ENCODE results near the gene EFCAB14.
"Not testable (repeated sequence)": the region's sequence is repeated elsewhere in the genome, so short reads cannot be mapped to it uniquely, and the experiment has no call there.

The EFCAB14 gene

DNA sequence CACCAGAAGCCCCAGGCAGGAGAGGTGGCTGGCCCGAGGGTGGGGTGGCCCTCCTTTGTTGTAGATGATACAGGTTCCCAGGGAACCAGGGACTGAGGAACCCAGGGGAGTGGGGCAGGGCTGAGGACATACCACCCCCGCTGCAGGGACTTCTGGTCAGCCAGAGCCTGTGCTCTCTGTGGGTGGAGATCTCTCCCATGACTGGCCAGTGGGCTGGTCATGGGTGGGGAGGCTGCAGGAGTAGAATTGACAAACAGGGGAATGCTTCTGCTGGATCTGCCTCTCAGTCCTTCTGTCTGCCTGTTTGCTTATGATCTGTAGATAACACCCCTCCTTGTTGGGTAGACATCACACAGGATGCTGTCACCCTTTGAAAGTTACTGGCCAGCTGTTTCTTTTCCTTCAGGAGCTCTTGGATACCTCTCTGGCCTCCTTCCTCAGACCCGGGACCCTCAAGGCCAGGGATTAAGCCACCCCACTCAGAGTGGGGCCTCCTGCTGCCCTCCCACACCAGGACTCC, 2.8 kb upstream of the EFCAB14 start:
- no peak for DNase-seq

DNA sequence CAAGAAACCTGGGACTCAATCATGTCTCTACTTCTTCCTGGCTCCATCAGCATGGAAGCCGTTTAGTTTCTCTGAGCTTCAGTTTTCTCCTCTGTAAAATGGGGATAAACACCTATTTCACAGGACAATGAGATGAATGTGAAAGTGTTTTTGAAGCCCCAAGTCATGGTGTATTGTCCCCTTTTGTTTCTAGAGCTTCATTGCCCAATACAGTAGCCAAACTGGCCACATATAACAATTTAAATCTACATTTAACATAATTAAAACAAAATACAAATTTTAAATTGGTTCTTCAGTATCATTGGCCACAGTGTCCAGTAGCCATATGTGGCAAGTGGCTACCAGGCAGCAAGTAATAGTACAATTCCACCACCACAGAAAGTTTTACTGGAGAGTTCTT, 2.3 kb upstream of the EFCAB14 start:
- DNase-seq: no peak

DNA sequence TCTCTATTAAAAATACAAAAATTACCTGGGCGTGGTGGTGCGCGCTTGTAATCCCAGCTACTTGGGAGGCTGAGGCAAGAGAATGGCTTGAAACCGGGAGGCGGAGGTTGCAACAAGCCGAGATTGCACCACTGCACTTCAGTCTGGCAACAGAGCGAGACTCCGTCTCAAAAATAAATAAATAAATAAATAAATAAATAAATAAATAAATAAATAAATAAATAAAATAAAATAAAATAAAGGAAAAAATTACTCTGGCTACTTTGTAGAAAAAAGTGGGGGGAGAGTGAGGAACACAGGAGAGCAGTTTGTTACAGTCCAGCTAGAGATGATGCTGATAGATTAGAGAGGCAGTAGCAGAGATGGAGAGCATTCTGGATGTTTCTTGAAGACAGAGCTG, 1.4 kb upstream of the EFCAB14 start:
- DNase-seq: not testable (repeated sequence)

DNA sequence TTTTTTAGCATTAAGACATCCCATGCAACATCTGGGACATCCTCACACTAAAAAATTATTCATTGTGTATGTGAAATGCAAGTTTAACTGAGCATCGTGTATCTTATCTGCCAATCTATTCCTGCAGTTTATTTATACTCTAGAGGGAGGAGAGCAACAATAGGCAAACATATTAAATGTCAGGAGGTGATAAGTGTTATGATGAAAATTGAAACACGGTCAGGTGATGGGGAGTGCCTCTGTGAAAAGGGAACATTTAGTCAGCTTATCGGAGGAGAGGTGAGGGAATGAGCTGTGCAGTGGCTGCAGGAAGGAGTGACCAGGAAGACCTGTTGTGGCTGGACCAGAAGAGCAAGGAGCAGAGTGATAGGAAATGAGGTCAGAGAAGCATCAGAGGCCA, 775 bp upstream of the EFCAB14 start:
- DNase-seq: no peak

DNA sequence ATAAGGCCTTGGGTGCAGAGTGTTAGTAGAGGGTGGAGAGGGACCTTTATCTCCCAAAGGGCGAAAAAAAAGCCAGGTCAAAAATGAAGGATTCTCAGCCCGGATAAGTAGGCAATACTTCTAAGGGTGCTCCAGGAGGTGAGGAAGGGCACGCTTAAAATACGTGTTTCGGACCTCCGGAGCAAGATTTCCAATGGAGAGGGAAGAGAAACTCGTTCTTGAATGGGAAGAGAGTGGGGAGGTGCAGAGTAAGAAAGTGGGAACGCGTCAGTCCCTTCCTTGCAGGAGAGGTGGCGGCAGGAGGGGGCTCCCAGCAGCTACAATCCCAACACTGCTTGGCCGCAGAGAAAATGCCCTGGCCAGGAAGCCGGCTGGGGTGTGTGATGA, 581 bp downstream of the EFCAB14 start:
- DNase-seq: no peak

DNA sequence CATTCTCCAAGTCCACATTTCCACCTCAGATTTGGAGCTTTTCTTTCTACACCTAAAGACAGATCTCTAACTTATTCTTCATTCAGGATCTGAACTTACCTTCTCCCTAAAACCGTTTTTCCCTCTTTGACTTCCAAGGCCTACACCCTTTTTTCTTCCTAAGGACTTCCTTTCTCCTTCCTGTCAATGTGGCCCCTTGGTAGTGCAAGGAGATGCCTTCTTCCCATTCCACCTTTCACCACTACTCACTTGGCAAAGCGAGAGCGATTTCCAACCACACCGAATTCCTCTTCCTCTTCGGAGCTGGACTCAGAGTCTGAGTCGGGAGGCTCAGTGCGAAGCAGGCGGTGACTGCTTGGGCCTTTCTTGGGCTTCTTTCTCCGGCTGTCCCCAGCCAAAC, 1.3 kb downstream of the EFCAB14 start:
- no peak for DNase-seq

DNA sequence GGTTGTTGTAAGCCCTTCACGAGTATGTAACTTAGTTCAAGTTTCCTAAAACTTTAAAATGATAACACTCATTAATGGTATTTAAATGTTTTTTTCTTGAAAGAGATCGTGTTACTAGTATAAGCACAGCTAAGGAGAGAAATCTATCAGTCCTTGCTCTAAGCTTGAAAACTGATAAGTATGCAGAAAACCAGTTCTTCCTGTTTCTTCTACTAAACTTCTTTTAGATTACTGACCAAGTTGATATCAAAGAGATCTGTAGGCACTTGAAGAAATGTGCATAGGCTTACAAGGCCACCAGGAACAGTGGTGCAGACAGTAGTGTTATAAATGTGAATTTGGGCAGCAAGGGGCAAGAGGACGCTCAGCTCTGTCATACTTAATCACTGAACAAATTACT, 3.9 kb downstream of the EFCAB14 start:
- no peak for DNase-seq

DNA sequence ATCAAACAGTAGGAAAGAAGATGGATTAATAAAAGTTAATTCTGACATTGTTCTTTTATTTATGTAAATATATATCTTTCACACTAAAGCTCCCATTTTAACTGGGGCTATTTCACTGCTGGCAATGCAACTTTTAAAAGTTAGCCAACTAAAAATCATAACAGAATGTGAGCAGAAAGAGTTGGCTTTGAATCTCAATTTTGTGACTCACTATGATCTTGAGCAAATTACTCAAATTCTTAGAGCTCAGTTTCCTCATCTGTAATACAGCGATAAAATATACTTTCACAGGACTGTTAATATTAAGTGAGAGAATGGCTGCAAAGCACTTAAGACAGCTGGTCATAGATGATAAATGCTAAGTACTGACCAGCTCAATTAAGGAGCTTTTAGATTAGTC, 10.8 kb downstream of the EFCAB14 start:
- no peak for DNase-seq

DNA sequence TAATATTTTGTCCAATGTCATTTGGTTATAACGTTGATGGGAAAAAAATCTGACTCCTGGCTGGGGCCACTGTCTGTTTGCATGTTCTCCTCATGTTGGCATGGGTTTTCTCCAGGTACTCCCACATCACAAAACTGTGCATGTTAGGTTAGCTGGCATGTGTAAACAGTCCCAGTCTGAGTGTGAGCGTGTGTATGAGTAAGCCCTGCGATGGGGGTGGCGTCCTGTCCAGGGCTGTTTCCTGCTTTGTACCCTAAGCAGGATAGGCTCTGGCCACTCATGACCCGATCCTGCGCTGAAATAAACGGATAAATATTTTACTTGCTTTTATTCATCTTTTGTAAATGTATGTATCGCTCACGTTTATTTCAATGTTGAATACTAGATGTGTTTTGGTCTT, 13.5 kb downstream of the EFCAB14 start:
- no peak for DNase-seq

DNA sequence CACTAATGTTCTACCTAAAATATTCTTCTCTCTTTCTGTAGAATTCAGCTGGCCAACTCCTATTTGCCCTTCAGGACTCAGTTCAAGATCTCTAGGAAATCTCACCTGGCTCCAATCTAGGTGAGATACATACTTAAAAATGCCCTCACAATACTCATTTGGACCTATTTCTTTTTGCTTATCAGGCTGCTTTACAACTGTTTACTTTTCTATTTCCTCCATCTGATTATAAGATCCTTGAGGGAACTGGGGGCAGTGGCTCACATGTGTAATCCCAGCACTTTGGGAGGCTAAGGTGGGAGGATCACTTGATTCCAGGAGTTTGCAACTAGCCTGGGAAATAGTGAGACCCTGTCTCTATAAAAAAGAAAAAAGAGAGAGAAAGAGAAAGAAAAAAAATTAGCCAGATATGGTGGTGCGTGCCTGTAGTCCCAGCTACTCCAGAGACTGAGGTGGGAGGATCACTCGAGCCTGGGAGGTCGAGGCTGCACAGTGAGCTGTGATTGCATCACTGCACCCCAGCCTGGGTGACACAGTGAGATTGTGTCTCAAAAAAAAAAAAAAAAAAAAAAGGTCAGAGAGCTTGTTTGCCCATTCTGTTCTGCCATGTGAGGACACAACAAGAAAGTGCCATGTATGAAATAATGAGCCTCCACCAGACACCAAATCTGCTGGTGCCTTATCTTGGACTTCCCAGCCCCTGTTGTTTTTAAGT, 14.8 kb downstream of the EFCAB14 start:
- DNase-seq: no peak

DNA sequence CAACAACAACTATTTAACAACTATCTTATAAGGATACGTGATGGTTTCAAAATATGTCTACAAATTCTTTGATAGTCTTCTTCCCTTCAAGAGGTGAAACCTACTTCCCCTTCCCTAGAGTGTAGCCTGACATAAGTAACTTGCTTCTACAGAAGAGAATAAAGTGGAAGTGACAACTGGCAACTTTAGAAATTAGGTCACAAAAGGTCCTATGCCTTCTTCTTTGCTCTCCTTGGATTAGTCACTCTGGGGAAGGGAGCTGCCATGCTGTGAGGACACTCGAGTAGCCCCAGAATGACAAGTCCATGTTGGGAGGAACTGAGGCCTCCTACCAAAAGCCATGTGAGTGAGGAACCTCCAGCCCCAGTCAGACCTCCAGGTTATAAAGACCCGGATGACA, 19.2 kb downstream of the EFCAB14 start:
- DNase-seq: no peak

DNA sequence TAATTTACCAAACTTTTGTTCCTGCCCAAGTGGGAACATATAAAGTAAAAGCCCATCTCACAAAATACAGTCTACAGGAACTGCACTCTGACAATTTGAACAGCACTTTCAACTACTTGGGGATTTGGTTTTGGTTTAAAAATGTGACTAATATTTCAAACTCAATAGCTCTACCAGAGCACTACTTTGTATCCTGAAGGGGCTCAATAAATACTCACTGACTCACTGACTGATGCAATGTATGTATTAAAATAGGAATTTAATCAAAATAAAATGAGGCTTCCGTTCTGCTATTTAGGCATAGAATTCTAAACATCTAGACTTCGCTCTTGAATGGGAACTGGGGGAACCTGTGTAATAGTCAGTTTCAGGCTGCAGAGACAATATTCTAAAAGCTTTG, 21.9 kb downstream of the EFCAB14 start:
- DNase-seq: no peak

DNA sequence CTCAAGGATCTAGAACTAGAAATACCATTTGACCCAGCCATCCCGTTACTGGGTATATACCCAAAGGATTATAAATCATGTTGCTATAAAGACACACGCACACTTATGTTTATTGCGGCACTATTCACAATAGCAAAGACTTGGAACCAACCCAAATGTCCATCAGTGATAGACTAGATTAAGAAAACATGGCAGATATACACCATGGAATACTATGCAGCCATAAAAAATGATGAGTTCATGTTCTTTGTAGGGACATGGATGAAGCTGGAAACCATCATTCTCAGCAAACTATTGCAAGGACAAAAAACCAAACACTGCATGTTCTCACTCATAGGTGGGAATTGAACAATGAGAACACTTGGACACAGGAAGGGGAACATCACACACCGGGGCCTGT, 24.2 kb downstream of the EFCAB14 start:
- DNase-seq: not testable (repeated sequence)

DNA sequence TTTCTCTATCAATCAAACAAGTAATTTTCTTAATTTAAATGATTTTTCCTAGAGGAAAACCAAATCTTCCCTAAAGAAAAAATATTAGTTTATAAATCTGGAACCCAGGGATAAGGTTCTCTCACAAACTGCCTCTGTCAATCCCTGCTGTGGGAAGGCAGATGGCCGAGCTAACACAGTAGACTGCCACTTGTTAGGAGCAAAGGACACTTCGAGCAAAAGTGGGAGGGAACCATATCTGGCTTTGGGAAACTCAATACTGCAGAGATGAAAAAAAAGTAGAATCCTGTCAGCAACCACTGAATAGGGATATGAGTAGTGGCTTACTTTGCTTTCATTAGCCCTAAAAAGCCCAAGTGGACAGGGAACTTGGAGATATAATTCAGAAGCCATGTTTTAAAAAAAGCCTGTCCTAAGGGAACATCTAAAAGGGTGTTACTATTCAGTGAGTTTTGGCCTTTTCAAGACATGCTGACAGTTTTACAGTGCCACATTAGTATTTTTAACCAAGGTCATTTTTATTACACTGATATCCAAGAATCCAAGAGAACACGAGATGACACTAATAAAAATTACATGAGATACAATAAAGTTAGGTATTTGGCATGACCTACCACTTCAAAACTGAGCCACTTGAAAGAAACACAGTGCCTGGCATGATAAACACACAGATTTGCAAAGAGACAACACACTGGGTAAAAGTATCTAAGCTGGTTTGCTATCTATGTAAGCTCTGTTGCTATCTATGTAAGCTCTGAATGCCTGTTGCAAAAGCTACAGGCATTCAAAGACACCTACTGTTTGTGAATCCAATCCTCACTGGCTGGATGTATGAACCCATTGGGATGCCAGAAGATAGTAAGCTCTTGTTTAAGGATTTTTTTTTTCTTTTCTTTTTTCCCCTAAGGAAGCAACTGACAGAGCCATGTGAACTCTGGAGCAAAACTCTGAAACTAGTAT, 25.8 kb downstream of the EFCAB14 start:
- DNase-seq: no peak

DNA sequence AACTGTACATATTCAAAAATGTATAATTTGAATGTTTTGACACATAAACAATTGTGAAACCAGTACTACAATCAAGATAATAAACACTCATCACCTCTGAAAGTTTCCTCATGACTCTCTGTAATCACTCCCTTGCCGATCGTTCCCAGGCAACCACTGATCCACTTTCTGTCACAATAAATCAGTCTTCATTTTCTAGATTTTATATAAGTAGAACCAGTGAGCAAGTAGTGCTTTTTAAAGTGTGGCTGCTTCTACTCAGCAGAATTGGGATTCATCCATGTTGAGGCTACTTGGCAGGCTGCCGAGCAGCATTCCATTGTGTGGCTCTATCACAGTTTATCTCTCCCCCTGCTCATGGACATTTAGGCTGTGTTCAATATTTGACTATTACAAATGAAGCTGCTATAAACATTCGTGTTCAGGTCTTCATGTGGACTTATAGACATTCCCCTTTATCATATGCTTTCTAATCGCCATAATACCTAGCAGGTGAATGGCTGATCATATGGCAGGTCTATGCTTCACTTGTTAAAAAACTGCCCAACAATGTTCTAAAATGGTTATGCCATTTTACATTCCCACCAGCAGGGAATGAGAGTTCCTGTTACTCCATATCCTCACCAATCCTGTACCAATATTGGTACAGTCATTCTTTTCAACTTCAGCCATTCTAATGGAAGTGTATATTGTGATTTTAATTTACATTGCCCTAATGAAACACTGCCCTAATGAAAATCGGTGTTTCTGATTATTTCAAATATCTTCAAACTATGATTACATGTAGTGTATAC, 26.7 kb downstream of the EFCAB14 start:
- no peak for DNase-seq

DNA sequence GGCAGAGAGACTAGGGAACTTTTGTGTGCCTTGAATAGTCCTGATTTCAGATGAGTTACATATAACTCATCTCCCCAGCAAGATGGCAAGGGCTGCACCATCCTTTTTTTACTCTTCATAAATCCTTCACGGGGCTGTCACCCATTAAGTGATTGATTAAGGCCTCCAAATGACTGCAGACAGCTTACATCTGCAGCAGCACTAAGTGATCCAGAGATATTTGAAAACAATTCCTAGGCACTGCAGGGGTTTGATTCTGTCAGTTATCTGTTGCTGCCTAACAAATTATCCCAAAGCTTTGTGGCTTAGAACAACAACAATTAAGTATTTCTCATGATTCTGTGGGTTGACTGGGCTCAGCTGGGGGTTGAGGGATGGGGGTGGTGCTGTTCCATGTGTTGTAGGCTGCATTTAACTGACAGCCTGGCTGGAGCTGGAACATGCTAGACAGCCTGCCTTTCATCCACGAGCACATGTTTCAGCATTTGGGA, 27.9 kb downstream of the EFCAB14 start:
- no peak for DNase-seq

DNA sequence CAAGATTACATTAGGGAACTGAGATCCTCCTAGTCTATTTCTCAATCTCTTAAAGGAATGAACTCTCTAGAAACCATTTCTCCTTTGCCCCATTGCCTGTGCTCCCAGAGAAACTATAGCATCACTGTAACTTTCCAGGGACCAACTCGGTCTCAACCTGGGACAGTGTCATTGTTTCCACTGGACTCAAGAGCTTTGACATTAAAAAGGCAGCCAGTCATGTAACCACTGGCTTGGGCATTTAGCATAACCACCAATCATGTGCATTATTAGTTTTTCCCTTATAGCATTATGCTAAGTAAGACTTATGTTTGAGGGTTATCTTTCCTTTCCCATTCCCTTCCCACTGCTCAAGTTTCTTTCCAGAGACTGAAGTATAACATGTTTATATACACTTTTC, 29.0 kb downstream of the EFCAB14 start:
- DNase-seq: no peak

DNA sequence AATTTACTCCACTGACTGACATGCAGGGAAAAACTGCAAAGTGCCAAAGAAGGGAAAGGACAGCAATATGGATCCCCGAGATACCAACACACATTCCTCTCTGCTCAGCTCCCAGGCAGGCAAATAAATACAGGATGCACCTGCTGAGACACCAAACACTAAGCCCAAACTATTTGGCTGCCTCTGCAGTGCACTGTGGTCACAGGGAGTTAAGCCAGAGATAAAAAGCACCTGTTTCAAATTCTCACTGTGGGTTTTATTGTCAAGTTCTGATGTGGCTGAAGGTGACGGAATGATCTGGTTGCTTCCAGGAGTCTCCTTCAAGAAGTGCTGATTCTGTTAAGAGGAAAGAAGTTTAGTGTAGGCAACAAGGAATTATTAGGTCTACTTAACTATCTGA, 29.6 kb downstream of the EFCAB14 start:
- no peak for DNase-seq

DNA sequence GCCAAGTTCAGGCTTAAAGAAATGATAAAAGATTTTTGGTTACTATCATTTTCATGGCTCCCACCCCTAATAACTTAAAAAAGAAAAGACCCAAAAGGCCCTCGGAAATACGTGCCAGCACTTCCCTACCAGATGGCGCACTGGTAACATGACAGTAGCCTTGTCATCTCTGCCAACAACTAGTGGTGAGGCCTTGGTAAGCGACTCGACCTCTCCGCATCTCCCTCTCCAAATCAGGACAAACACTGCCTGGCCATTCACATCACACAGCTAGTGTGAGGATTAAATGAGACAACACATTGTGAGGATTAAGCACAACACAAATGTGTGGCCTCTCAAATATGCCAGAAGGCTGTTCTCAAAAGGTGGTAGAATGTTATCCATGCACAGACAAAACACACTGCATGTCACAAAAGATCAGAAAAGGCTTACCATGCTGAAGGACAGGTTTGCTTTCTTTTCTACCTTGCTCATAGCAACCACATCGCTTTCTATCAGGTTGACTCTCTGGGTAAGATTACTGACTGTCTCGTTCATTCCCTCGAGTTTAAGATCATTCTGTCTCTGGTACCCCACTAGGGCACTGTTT, 30.9 kb downstream of the EFCAB14 start:
- no peak for DNase-seq

DNA sequence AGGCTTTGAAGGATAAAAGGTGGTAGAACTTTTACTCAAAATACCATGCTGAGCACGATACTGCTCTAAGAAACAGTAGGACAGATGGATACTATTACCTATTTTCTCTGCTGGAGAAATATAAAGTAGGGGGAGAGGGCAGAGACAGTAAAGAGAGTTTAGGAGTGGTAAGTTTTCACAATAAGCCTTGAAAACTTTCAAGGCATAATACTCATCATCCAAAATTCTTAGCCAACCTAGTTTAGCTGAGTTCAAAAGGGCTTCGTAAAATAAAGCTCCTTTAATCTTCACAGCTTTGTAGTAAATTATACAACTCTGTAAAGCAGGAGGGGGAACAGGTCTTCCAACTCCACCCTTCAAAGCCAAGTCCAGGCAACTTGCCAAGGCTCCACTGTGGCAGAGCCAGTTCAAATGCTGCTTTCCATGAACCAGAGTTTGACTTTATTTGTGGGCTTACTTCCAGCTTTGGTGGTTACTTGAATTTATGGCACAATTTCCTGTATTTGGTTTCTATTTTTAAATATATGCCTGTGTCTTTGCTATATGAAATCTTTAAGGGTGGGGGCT, 31.7 kb downstream of the EFCAB14 start:
- DNase-seq: no peak

DNA sequence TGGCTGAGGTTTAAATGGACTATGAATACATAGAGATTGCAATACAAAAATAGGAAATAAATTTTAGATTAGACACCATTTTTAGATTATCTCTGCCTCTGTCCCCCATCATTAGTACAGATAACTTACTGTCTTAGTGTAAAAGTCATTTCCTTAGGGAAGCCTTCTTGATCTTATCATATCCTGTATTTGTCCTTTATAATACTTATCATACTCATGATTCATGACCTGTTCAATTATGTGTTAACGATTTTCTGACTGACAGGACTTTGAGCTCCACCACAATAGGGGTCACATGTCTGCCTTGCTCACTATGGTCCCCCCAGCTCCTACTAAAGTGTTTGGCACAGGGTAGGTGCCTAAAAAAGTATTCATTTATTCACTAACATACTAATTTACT, 32.7 kb downstream of the EFCAB14 start:
- no peak for DNase-seq

DNA sequence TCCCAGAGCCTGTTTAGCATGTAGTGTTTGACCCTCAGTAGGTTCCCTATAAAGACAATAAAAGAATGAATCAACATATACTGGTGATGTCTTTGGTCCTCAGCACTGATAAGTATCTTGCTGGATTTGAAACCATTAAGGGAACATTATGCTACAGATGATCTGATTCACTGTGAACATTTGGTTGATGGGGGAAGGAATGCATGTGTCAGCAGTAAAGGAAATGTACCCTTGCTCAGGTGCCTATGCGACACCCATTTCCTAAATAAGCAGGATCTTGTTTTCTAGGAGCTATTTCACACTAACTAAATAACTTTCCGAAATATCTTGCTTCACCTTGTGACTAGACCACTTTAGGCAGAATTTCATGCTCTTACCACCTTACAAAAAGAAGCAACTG, 34.2 kb downstream of the EFCAB14 start:
- no peak for DNase-seq
